ENCODE data around the gene CCDC40. TPM values are rescaled to one million over a fixed set of nuclear protein-coding genes. Genes with fewer than 3 reads are reported as not detected.
A peak's percentile ranks its signal among the peaks of the same experiment; 100 is the strongest.

CCDC40 gene
- total RNA-seq, 1 experiment from 2014 or later = 14.2 TPM

DNA sequence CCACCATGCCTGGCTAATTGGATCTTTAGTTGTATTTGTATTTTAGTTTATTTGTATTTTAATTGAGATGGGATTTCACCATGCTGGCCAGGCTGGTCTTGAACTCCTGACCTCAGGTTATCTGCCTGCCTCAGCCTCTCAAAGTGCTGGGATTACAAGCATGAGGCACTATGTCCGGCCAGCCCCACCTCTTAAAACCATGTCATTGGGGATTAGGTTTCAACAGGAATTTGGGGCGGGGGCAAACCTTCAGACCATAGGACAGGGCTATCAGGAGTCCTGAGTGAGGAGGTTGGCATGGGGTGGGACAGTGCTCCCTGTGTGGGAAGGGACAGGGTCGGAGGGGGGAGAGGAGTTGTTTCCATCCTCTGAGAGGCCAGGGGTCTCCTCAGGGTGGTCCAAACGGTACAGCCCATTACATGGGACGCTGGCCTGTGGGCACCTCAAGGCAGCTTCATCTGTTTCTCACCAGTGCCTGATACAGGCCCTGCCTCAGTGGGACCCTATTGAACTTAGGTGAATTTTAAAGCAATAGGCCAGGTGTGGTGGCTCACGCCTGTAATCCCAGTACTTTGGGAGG is 86.6 kb downstream of the CCDC40 start:
- no TSS peak for BruUV-seq (replicated peaks)
- H4K20me1 ChIP-seq (ENCODE audit: insufficient read depth) = no peaks in the 10 kb centered on the region
- intact Hi-C loops (cut with micrococcal nuclease; ENCODE audit: unreplicated experiment) = no loop called here
- H2AFZ ChIP-seq = no peak overlapping the region
- no peaks in the 10 kb centered on the region for H3K9me2 ChIP-seq (ENCODE audit: insufficient read depth)
- DNase-seq = no peak
- no peaks in the 10 kb centered on the region for H3K36me3 ChIP-seq (ENCODE audit: low read depth)
- H3K4me3 ChIP-seq = no peak overlapping the region
- ChIA-PET POLR2A (ENCODE audit: unreplicated experiment) (interaction anchor here (0.6 kb wide), 1 partner anchor 1324 kb away, joined by 16 read pairs; no protein-coding TSS in a partner anchor), CTCF (interaction anchor here (2.2 kb wide), 1 partner anchor 22 kb away, joined by 15 read pairs; the partner anchor contains the start of gene GAA)
- no peak overlapping the region for H3K27ac ChIP-seq
- H3K27me3 ChIP-seq (ENCODE audit: insufficient read depth, low read depth) = no peaks in the 10 kb centered on the region
- H3K9me3 ChIP-seq (ENCODE audit: insufficient read depth, low read depth) = no peaks in the 10 kb centered on the region
- H3K4me1 ChIP-seq (replicated peaks; ENCODE audit: insufficient read depth) = no peaks in the 10 kb centered on the region
- TF ChIP-seq EZH2 (IDR thresholded peaks at IDR 0.05; ENCODE audit: low read depth) (no peak), CTCF (conservative IDR thresholded peaks at IDR 0.05) (no peak)
- no peak overlapping the region for H3K4me2 ChIP-seq
- H3K79me2 ChIP-seq (ENCODE audit: low read depth) = no peaks in the 10 kb centered on the region
- no peaks in the 10 kb centered on the region for H3F3A ChIP-seq (ENCODE audit: insufficient read depth, low read depth)

DNA sequence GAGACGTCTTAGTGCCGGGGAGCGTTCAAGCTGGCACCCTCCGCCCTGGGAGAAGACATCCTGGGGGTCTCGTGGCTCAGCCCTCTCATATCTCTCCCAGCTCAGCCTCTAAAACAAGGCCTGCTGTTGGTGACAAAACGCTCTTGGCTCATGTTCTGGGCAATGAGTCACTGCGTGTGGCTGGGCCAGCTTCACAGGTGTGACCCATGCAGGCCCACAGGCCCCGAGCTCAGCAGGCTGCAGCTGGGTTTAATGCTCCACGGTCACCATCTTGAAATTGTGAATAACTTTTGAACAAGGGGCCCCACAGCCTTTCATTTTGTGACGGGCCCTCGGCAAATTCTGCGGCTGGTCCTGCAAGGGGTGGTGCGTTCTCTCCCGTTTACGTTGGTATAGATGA is 87.3 kb downstream of the CCDC40 start:
- H3K9me3 ChIP-seq (ENCODE audit: insufficient read depth, low read depth) = no peaks in the 10 kb centered on the region
- ChIA-PET CTCF (interaction anchor here (1.2 to 2.2 kb wide), 2 partner anchors 22 to 117 kb away, joined by 4 to 15 read pairs; partner anchors contain the start of gene GAA), POLR2A (ENCODE audit: unreplicated experiment) (interaction anchor here (0.6 kb wide), 3 partner anchors 22 to 1323 kb away, joined by 3 to 16 read pairs (median 16); no protein-coding TSS in a partner anchor)
- H4K20me1 ChIP-seq (ENCODE audit: insufficient read depth) = no peaks in the 10 kb centered on the region
- no peaks in the 10 kb centered on the region for H3K79me2 ChIP-seq (ENCODE audit: low read depth)
- no peaks in the 10 kb centered on the region for H3K4me1 ChIP-seq (replicated peaks; ENCODE audit: insufficient read depth)
- H3K4me3 ChIP-seq = no peak overlapping the region
- H3K27ac ChIP-seq = no peak overlapping the region
- H2AFZ ChIP-seq = no peak overlapping the region
- no peaks in the 10 kb centered on the region for H3F3A ChIP-seq (ENCODE audit: insufficient read depth, low read depth)
- H3K36me3 ChIP-seq (ENCODE audit: low read depth) = no peaks in the 10 kb centered on the region
- BruUV-seq (replicated peaks) = no TSS peak
- TF ChIP-seq EZH2 (IDR thresholded peaks at IDR 0.05; ENCODE audit: low read depth) (no peak), CTCF (conservative IDR thresholded peaks at IDR 0.05) (no peak)
- no peak overlapping the region for H3K4me2 ChIP-seq
- no peaks in the 10 kb centered on the region for H3K27me3 ChIP-seq (ENCODE audit: insufficient read depth, low read depth)
- intact Hi-C loops (cut with micrococcal nuclease; ENCODE audit: unreplicated experiment) = loop anchor here (1.0 to 2.0 kb wide), 2 partner anchors 22 to 131 kb away; partner anchors contain the start of gene GAA
- H3K9me2 ChIP-seq (ENCODE audit: insufficient read depth) = no peaks in the 10 kb centered on the region
- DNase-seq = peak in 1 of 2 experiments; percentile 56

DNA sequence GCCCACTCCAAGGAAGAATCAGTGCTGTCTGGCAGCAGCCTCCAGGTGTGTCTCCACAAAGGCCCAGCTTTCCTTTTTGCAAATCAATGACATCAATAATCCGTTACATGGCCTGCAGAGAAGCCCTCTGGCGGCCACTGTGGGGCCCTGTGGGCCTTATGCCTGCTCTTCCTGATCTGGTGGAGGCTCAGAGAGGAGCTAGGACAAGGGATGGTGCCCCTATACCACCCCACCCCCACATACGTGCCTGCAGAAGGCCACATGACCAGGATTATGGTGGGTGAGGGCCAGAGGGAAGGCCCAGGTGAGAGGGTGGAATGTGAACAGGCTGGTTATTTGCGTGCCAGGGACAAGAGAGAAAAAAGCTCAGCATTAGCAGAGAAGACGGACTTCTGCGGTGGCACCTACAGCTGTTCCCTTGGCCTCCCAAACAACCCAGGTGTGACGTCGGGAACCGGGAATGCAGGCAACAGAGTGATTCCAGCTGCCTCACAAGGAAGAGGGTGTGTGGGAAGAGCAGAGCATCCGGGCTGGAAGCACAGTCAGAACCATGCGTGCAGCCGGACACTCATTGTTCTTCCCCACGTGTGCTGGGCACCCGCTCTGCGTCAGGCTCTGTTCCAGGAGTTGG is 88.0 kb downstream of the CCDC40 start:
- Histone ChIP-seq H3K4me3 (no peak overlapping the region), H3K9me3 (ENCODE audit: insufficient read depth, low read depth) (no peaks in the 10 kb centered on the region), H3K27me3 (ENCODE audit: insufficient read depth, low read depth) (no peaks in the 10 kb centered on the region), H2AFZ (no peak overlapping the region), H3K36me3 (ENCODE audit: low read depth) (no peaks in the 10 kb centered on the region), H4K20me1 (ENCODE audit: insufficient read depth) (no peaks in the 10 kb centered on the region), H3K79me2 (ENCODE audit: low read depth) (no peaks in the 10 kb centered on the region), H3F3A (ENCODE audit: insufficient read depth, low read depth) (no peaks in the 10 kb centered on the region), H3K9me2 (ENCODE audit: insufficient read depth) (no peaks in the 10 kb centered on the region), H3K4me2 (no peak overlapping the region), H3K27ac (no peak overlapping the region), H3K4me1 (replicated peaks; ENCODE audit: insufficient read depth) (no peaks in the 10 kb centered on the region)
- DNase-seq = peak; percentile 41 to 89
- BruUV-seq (replicated peaks) = no TSS peak
- CTCF ChIA-PET = interaction anchor here (0.9 to 2.2 kb wide), 3 partner anchors 21 to 118 kb away, joined by 3 to 15 read pairs (median 4); partner anchors contain the start of gene GAA
- TF ChIP-seq EZH2 (IDR thresholded peaks at IDR 0.05; ENCODE audit: low read depth) (no peak), CTCF (conservative IDR thresholded peaks at IDR 0.05) (0 out of 2 replicates have a peak, but pooled peaks have one; percentile 48)
- POLR2A ChIA-PET (ENCODE audit: unreplicated experiment) = interaction anchor here (0.6 to 0.8 kb wide), 4 partner anchors 22 to 206 kb away, joined by 5 to 16 read pairs (median 7); partner anchors contain the start of gene GAA
- intact Hi-C loops (cut with micrococcal nuclease; ENCODE audit: unreplicated experiment) = loop anchor here (1.0 to 2.0 kb wide), 2 partner anchors 23 to 130 kb away; partner anchors contain the start of gene GAA
